ENCODE results near the gene ALPG. TPM values are rescaled to one million over a fixed set of nuclear protein-coding genes. Genes with fewer than 3 reads are reported as not detected.

Gene ALPG
- total and polyA plus RNA-seq, 2 donors (not counting 3 experiments of a cell fraction or from before 2014, with no cell fraction given): not detected

DNA sequence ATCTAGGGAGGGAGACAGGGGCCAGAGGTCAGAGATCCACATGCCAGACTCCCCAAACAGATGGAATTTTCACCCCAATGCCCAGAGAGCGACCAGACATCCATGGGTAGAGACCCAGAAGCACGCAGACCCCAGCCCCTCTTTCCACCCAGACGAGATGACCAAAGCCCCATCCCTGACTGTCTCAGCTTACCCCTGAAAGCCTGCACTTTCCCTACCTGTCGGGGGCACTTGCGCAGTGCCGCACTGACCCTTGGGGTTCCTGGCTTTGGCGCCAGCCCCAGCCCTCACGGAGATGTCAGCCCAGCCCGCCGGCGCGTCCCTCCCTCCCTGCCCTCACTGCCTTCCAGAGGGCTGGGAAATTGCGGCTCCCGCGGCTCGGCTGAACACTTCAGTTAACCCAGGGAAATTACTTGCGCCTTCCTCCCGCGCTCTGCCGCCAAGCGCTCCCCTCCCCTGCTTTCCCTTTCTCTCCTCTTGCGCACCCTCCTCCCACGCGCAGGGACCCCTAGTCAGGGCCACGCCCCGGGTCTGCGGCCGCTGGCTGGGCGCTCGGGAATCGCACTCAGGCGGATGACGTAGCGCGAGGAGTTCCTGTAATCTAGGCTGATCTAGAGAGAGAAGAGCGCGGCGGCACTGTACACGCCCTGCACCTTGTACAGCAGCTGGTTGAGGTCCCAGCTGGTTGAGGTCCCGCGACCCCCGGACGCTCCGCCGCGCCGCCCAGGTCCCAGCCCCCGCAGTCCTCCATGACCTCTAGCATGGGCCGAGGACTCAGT, 12.0 kb downstream of the ALPG start:
- TF ChIP-seq JUN (IDR thresholded peaks at IDR 0.05; ENCODE audit: borderline replicate concordance, insufficient read depth, insufficient read length, low read depth): no peak
- no peak for TF ChIP-seq CTCF (IDR thresholded peaks at IDR 0.05; ENCODE audit: extremely low read depth in 1 of 2, insufficient read depth in 1 of 2, low read depth in 1 of 2, low read length in 2 of 2)
- no peak for TF ChIP-seq FOS (IDR thresholded peaks at IDR 0.05; ENCODE audit: borderline replicate concordance, insufficient read depth, low read length)
- TF ChIP-seq EZH2 (IDR thresholded peaks at IDR 0.05; ENCODE audit: borderline replicate concordance, low read depth, low read length, severe bottlenecking): no peak
- TF ChIP-seq GATA2 (IDR thresholded peaks at IDR 0.05; ENCODE audit: insufficient read depth, insufficient read length, low read depth, low read length): no peak
- TF ChIP-seq, protein P1, sequence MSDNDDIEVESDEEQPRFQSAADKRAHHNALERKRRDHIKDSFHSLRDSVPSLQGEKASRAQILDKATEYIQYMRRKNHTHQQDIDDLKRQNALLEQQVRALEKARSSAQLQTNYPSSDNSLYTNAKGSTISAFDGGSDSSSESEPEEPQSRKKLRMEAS (IDR thresholded peaks at IDR 0.05; ENCODE audit: insufficient read depth, insufficient read length): no peak
- no peak for TF ChIP-seq POLR2AphosphoS5 (IDR thresholded peaks at IDR 0.05; ENCODE audit: insufficient read depth, low read depth, low read length)
- no peak for TF ChIP-seq MYC (IDR thresholded peaks at IDR 0.05; ENCODE audit: low read depth, low read length)
- no peak for TF ChIP-seq POLR2A (IDR thresholded peaks at IDR 0.05; ENCODE audit: low read depth, low read length)
- no peak overlapping the region for H2AFZ ChIP-seq (ENCODE audit: low read depth, low read length)

More for the DNA sequence above, 12.0 kb downstream of the ALPG start:
- Histone ChIP-seq H3K9ac (replicated peaks; ENCODE audit: extremely low read depth, insufficient read depth, low read length) (no peak overlapping the region), H4K20me1 (replicated peaks; ENCODE audit: control insufficient read depth, extremely low read depth, insufficient read depth, low read length) (no peaks in the 10 kb centered on the region), H3K4me1 (ENCODE audit: control insufficient read depth, extremely low read depth, insufficient read depth, low read length) (no peaks in the 10 kb centered on the region), H3K9me3 (replicated peaks; ENCODE audit: control insufficient read depth, insufficient read depth, low read length) (no peaks in the 10 kb centered on the region), H3K9me1 (replicated peaks; ENCODE audit: control insufficient read depth, extremely low read depth, insufficient read depth, low read length) (no peaks in the 10 kb centered on the region), H3K36me3 (ENCODE audit: control insufficient read depth in 2 of 2, extremely low read depth in 1 of 2, insufficient read depth in 2 of 2, low read length in 2 of 2) (no peaks in the 10 kb centered on the region), H3K4me2 (ENCODE audit: insufficient read depth, low read length) (no peak overlapping the region), H3K4me3 (replicated peaks in 1 of 3; ENCODE audit: insufficient read depth in 1 of 3, low read depth in 1 of 3, low read length in 3 of 3) (no peak overlapping the region), H3K27ac (ENCODE audit: insufficient read depth, low read depth, low read length) (no peak overlapping the region), H3K79me2 (ENCODE audit: control insufficient read depth, insufficient read depth, low read length) (no peaks in the 10 kb centered on the region), H3K27me3 (ENCODE audit: control insufficient read depth in 2 of 2, insufficient read depth in 2 of 2, low read length in 2 of 2) (peaks cover 44 to 53% of the 10 kb centered on the region in 2 experiments)
- intact Hi-C loops (cut with micrococcal nuclease) (no loop called here), dilution Hi-C loops (cut with MboI; ENCODE audit: extremely low pct_ligation_motif_present, low sequenced_read_pairs) (no loop called here)
- DNase-seq (ENCODE audit: low read depth, low spot score) (no peak), FAIRE-seq (no peak)
- ChIA-PET POLR2A (no interaction called here), CTCF (no interaction called here)
- no TSS peak for BruUV-seq (replicated peaks)

All from endothelial cell of umbilical vein (primary cell).